SK-N-MC (cell line): Measurements from ENCODE around the gene CSNK2A3.
"Not testable (repeated sequence)": the region's sequence is repeated elsewhere in the genome, so short reads cannot be mapped to it uniquely, and the experiment has no call there.

ENCODE experiments used
- DNase-seq: peaks from one replicate; pipeline ENCODE4 v3.0.0-alpha.2; 2011; ENCODE audit warnings: low read depth, low spot score
- H3K27ac ChIP-seq: fragments of 200-600 bp; sonication (generic); 2 replicates; pipeline ENCODE4 v1.5.1; 2016; ENCODE audit warnings: mixed run types
- H3K36me3 ChIP-seq: fragments of 200-600 bp; sonication (generic); 2 replicates; pipeline ENCODE4 v1.6.1; 2017; ENCODE audit warnings: antibody characterized with exemption, low read length, mixed read lengths; ENCODE audit not compliant: insufficient read depth
- H3K4me3 ChIP-seq: fragments of 200-600 bp; sonication (generic); 2 replicates; pipeline ENCODE4 v1.5.1; 2016
- H3K9ac ChIP-seq: fragments of 200-600 bp; sonication (generic); 2 replicates; pipeline ENCODE4 v1.8.0; 2017; ENCODE audit warnings: mixed run types, mixed read lengths; ENCODE audit not compliant: insufficient read length
- H3K9me3 ChIP-seq: fragments of 200-600 bp; sonication (generic); 2 replicates; pipeline ENCODE4 v1.6.1; 2017; ENCODE audit warnings: low read depth, mild to moderate bottlenecking, antibody characterized with exemption, low read length, moderate library complexity, mixed read lengths
- EZH2 ChIP-seq: fragments of 200-600 bp; sonication (generic); IDR thresholded peaks from one replicate; pipeline ENCODE4 v1.6.1; 2017; ENCODE audit warnings: antibody characterized with exemption
- FOXP2 ChIP-seq: optimal IDR thresholded peaks from 2 replicates; pipeline ENCODE3; 2011; ENCODE audit warnings: mild to moderate bottlenecking, moderate library complexity; ENCODE audit not compliant: insufficient read depth; ENCODE audit errors: extremely low read length, control extremely low read depth
- POLR2AphosphoS5 ChIP-seq: IDR thresholded peaks from 2 replicates; pipeline ENCODE4 v1.6.1; 2012; ENCODE audit warnings: mild to moderate bottlenecking, low read depth, low read length, borderline replicate concordance

The CSNK2A3 gene

GRCh38 chr11:11352878-11353277, at the start of gene CSNK2A3:
CSNK2A3 (minus strand) TSS chr11:11353250; CDS start chr11:11353119, 131 bp downstream.
- H3K36me3 ChIP-seq, H3K9ac ChIP-seq, H3K4me3 ChIP-seq, H3K9me3 ChIP-seq, H3K27ac ChIP-seq, DNase-seq: not testable (repeated sequence)

- Histone ChIP-seq H3K9me3 (no peaks in the 10 kb centered on the region), H3K36me3 (no peaks in the 10 kb centered on the region), H3K27ac (no peak overlapping the region), H3K9ac (no peak overlapping the region), H3K4me3 (no peak overlapping the region)
- TF ChIP-seq EZH2 (no peak), FOXP2 (no peak), POLR2AphosphoS5 (no peak)
- DNase-seq = no peak
Observed at GRCh38 chr11:11401960-11402535, 49.0 kb upstream of the CSNK2A3 start.

- H3K4me3 ChIP-seq = no peak overlapping the region
- no peak for DNase-seq
- TF ChIP-seq POLR2AphosphoS5 (no peak), EZH2 (no peak), FOXP2 (no peak)
- H3K27ac ChIP-seq = no peak overlapping the region
- no peak overlapping the region for H3K9ac ChIP-seq
- no peaks in the 10 kb centered on the region for H3K36me3 ChIP-seq
- H3K9me3 ChIP-seq = no peaks in the 10 kb centered on the region
Observed at GRCh38 chr11:11400635-11401232, 47.7 kb upstream of the CSNK2A3 start.

- Histone ChIP-seq H3K4me3 (no peak overlapping the region), H3K27ac (no peak overlapping the region), H3K36me3 (no peaks in the 10 kb centered on the region), H3K9ac (no peak overlapping the region), H3K9me3 (no peaks in the 10 kb centered on the region)
- no peak for DNase-seq
- no peak for TF ChIP-seq FOXP2
- TF ChIP-seq POLR2AphosphoS5 = no peak
- TF ChIP-seq EZH2 = no peak
Observed at GRCh38 chr11:11400121-11400520, 47.1 kb upstream of the CSNK2A3 start.

GRCh38 chr11:11397781-11398180, 44.7 kb upstream of the CSNK2A3 start:
- Histone ChIP-seq H3K27ac (no peak overlapping the region), H3K4me3 (no peak overlapping the region), H3K9ac (no peak overlapping the region), H3K9me3 (no peaks in the 10 kb centered on the region), H3K36me3 (no peaks in the 10 kb centered on the region)
- DNase-seq = no peak
- TF ChIP-seq FOXP2 (no peak), EZH2 (no peak), POLR2AphosphoS5 (no peak)

- H3K36me3 ChIP-seq = no peaks in the 10 kb centered on the region
- no peaks in the 10 kb centered on the region for H3K9me3 ChIP-seq
- H3K4me3 ChIP-seq = no peak overlapping the region
- no peak overlapping the region for H3K9ac ChIP-seq
- no peak for DNase-seq
- no peak overlapping the region for H3K27ac ChIP-seq
- TF ChIP-seq FOXP2 (no peak), POLR2AphosphoS5 (no peak), EZH2 (no peak)
Observed at GRCh38 chr11:11397036-11397415, 44.0 kb upstream of the CSNK2A3 start.

GRCh38 chr11:11396301-11397035, 43.4 kb upstream of the CSNK2A3 start:
- H3K27ac ChIP-seq = no peak overlapping the region
- no peak for TF ChIP-seq POLR2AphosphoS5
- TF ChIP-seq FOXP2 = no peak
- no peak for TF ChIP-seq EZH2
- no peak overlapping the region for H3K9ac ChIP-seq
- no peak overlapping the region for H3K4me3 ChIP-seq
- no peaks in the 10 kb centered on the region for H3K36me3 ChIP-seq
- H3K9me3 ChIP-seq = no peaks in the 10 kb centered on the region
- no peak for DNase-seq

- Histone ChIP-seq H3K9ac (no peak overlapping the region), H3K36me3 (no peaks in the 10 kb centered on the region), H3K9me3 (no peaks in the 10 kb centered on the region), H3K4me3 (no peak overlapping the region), H3K27ac (no peak overlapping the region)
- DNase-seq = no peak
- TF ChIP-seq FOXP2 (no peak), POLR2AphosphoS5 (no peak), EZH2 (no peak)
Observed at GRCh38 chr11:11395126-11395525, 42.1 kb upstream of the CSNK2A3 start.

GRCh38 chr11:11394241-11394640, 41.2 kb upstream of the CSNK2A3 start:
- no peak overlapping the region for H3K27ac ChIP-seq

More at GRCh38 chr11:11394241-11394640, 41.2 kb upstream of the CSNK2A3 start:
- Histone ChIP-seq H3K9ac (no peak overlapping the region), H3K4me3 (no peak overlapping the region), H3K9me3 (no peaks in the 10 kb centered on the region), H3K36me3 (no peaks in the 10 kb centered on the region)
- no peak for DNase-seq
- TF ChIP-seq FOXP2 (no peak), EZH2 (no peak), POLR2AphosphoS5 (no peak)
